Activated CD8-positive, alpha-beta memory T cell treated with anti-CD3 and anti-CD28 coated beads, Interleukin-2, amount 50 U/mL, for 1 hour (primary cell): ENCODE measurements around the gene TBX5.

Experiments used
- DNase-seq: peaks from one replicate; pipeline ENCODE4 v3.0.0-alpha.2; 2020; ENCODE audit errors: extremely low read depth

The TBX5 gene

DNA sequence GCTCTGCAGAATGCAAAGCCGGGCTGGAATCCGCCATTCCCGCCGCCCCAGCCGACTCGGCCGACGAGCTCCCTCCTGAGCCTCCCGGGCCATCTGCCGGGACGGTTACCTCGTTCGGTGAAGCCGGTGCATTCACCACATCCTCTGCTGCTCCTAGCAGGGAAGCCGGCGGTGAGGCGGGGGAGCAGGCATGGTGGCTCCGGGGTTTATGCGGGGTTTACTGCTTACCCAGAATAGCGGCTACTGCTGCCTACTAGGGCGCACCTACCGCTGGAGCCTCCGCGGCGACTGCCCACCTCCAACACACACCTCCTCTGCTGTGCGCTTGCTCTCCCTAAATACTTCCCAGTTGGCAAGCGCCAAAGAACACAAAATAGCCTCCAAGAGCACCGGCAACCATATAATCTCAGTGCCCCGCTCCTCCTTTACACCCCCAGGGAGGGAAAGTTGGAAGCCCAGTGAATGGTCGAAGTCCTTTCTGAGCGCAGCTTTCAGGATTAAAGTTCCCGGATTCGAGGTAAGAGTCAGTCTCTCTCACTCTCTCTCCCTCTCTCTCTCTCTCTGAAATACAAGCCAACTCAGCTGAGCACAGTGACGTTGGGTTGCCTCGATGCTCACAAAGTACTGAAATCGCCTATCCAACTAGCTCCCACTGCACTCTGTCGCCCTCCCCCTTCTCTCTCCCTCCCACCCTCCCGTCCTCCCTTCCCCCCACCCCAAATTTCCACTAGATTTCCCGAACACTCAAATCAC lies at the start of gene TBX5:
Gene TBX5, minus strand, starts transcription at position 626 of the 753 bp plus-strand sequence. CDS start 2,246 bp downstream, outside the sequence.
- no peak for DNase-seq

DNA sequence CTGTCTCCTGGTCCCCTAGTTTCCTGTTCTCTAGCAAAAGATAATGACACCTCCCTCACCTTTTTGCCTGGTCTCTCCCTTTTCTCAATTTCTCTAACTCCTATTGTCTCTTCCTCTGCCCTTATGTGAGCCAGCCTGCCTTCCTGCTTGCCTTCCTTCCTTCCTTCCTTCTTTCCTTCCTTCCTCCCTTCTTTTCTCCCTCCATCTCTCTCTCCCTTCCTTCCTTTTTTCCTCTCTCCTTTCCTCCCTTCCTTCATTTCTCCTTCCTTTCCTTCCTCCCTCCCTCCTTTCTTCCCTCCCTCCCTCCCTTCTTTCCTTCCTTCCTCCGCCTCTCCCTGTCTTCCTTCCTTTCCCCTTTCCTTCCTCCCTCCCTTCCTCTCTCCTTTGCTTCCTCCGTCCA lies 45.7 kb upstream of the TBX5 start:
- DNase-seq: no peak

DNA sequence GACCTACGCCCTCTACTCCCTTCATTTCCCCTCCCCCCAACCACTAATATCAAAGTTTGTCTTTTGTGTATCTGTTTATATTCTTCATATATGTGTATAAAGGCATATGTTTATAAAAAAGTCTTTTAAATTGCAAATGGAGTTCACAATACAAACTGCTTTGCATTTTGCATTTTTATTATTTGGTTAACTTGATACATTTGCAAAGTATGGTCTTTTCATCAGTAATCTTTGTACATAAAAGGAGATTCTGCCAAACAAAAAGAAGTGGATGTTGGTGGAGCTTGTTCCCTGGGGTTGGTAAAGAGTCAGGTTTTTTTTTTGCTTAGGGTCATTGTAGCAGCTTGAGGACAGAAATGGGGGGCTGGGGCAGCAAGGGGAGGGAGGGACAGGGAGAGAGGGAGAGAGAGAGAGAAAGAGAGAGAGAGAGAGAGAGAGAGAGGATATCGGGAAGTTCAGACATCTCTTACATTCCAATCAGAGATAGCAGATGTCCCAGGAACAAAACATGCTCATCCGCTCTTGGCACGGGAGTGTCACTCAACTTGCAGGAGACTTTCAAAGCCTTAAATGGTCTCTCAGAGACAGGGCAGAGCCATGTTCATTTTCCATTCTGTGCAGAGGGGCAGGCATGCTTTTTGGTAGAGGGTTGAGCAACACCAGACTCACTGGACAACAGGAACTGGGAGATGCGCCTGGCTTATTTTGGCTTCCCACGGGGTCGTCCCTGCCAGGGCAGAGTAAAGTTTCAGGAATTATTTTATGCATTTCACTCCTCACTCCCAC lies 44.8 kb upstream of the TBX5 start:
- no peak for DNase-seq

DNA sequence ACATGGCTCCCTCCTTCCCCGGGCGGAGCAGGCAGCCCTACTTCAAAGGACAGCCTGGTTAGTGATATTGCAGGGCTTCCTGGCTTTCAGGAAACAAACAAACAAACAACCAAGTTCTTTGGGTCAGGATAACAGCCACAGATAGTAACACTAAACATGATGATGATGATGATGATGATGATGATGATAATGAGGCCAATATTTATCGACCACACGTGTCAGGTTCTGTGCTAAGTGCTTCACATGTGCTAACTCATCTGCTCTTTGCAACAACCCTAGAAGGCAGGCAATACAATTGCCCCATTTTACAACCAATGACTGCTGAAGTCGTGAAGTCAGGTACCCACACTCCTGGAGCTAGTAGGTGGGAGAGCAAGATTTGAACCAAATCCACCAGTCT lies 44.1 kb upstream of the TBX5 start:
- DNase-seq: no peak

GRCh38 chr12:114448618-114448933 lies 42.6 kb upstream of the TBX5 start:
- DNase-seq: no peak

DNA sequence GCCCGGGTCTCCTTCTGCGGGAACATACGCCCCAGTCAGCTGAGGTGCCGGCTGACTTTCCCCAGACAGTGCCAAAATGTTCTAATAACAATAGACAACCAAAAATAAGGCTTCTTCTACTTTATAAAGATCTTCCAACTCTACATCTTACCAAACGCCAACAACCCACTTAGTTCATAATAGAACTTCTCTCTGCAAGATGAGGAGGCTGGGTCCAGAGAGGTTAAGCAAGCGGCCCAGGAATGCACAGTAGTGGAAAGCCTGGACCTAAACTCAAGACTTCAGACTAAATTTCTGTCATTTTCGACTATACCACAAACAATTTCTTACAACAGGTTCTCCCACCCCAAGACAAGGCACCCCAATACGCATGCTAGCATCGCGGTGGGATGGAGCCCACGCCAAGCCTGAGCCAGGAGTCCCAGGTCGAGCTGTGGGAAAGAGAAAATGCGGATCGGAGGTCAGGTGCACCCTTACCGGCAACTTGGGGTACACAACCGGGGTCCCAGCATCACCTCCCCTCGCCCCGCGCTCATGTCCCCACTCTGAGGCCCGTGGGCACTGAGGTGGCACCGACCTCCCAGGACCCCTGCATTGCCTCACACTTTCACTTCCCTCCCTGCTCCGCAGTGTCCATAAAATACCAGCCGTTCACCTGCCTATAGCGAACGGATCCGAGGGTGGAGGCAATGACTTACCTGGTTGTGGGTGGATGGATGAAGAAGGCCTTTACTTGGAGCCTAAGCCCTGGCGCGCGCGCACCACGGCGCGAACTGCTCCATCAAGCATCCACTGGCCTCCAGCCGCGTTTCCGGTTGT lies 42.1 kb upstream of the TBX5 start:
- no peak for DNase-seq

GRCh38 chr12:114447274-114447716 lies 41.4 kb upstream of the TBX5 start:
- no peak for DNase-seq

DNA sequence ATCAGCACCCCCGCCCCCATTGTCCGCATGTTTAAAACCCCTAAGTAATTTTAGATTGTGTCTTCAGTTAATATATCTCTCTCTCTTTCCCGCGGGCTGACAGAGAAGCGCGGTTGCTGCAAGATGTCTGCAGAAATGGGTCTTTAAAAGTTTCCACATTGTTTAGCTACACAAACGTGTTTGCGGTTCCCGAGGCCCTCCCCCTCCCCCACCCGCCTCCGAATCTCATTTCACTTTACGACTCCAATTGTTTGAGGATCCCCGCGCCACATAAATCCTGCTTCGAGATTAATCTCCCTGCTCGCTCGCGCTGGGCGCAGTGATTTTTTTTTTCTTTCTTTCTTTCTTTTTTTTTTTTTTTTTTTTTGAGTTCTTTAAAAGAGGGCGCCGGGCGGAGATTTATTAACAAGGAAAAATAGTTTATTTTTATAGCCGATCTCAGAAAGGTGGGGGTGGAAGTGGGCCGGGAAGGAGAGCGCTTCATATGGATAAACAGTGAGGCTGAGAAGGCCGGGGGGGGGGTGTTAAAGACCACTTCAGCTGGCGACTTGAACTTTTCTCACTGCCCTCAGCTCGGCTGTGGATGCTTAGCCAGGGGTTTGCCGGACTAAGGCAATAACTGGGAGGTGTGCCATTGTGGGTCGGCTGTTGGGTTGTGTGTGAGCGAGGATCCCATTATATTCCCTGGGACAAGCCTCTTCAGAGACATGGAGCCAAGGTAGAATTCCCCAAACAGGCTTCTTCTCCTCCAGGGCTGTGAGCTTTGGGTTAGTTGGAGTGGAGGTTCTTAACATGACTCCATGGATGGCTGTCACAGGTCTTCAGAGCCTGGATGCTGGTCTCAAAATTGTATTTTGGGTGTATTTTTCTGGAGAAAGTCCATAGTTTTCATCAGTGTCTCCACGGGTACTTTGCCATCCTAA lies 39.7 kb upstream of the TBX5 start:
- DNase-seq: no peak

GRCh38 chr12:114444422-114445279 lies 38.7 kb upstream of the TBX5 start:
- DNase-seq: no peak

GRCh38 chr12:114443607-114444421 lies 37.9 kb upstream of the TBX5 start:
- DNase-seq: no peak

DNA sequence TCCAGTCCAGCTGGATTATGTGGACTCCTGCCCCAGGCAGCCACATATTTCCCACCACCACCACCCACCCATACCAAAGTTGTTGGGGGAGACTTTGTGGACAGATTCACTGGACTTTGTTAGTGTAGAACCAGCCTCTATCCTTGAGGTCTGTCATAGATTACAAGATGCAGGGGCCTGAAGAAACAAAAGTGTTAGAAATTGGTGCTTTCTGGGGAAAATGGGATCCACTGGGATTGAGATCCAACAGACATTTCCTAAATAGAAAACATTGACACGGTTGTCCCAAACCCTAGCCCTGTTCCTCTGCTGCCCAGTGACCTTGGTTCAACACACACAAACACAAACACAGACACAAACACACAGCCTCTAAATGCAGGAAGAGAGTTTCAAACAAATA lies 36.6 kb upstream of the TBX5 start:
- no peak for DNase-seq

- DNase-seq: no peak
Observed at GRCh38 chr12:114441545-114441944, 35.6 kb upstream of the TBX5 start.

DNA sequence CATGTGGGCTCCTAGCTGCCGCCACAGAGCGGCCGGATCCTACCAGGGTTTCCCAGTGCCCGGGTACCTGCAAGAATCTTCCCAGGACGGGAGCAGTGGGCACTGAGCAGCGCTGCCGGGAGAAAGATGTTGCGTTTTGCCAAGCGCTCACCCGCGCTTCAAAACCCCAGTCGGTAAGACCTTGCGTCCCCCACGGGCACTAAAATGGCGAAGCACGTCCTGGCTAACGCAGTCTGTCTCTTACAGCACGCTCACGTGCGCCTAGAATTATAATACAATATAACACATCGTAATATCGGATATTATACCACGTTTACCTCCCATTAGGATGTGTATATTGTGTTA lies 35.1 kb upstream of the TBX5 start:
- no peak for DNase-seq

GRCh38 chr12:114440270-114441038 lies 34.5 kb upstream of the TBX5 start:
- no peak for DNase-seq

GRCh38 chr12:114439817-114440216 lies 33.9 kb upstream of the TBX5 start:
- DNase-seq: no peak

GRCh38 chr12:114439261-114439683 lies 33.3 kb upstream of the TBX5 start:
- no peak for DNase-seq

DNA sequence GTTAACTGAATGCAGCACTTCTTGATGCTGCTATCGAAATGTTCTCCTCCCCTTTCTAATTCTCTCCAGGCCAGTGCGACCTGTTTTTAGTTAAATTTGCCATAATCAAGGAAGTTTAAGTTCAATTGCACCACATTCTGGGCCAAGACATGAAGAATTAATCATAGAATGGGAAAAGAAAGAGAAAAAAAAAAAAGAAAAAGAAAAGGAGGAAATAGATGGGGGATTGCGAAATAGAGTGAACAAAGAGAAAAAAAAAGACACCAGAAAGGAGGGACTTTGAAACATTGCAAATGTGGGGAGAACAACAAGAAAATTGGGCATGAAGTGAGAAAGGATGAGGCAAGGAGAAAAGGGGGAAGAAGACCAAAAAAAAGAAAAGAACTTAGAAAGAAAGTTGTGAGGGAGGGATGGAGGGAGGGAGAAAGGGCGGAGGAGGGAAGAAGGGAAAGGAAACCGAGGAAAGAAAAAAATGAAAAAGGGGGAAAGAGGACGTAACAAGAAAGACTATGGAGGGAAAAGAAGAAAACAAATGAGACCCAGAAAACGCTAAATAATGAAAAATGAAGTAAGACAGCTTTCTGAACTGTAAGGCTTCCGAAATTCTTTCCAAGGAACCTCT lies 32.8 kb upstream of the TBX5 start:
- DNase-seq: no peak

DNA sequence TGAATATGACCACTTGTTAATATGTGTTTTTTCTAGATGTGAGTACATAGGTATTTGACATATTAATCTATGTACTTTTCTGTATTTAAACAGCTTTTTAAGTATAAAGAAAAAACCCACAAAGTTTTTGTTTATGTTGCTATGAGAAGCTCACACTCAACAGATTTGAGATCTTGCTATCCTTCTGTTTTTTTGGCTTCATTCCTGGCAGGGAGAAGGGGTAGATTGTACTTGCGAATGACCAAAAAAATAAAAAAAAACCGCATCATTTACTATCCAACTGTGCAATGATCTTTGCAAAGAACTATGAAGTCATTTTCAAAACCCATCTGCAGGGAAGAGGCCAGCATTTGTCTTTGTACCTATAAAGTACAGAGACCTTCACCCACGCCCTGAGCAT lies 28.4 kb upstream of the TBX5 start:
- DNase-seq: no peak
